ENCODE data around the gene KCNB1.
"Not testable (repeated sequence)": the region's sequence is repeated elsewhere in the genome, so short reads cannot be mapped to it uniquely, and the experiment has no call there.

Gene KCNB1

GRCh38 chr20:49433333-49433732 lies 49.1 kb downstream of the KCNB1 start:
- no peak for DNase-seq

- DNase-seq = no peak
These were observed 49.9 kb downstream of the KCNB1 start for GRCh38 chr20:49432550-49432949.

- DNase-seq = no peak
These were observed 51.1 kb downstream of the KCNB1 start for GRCh38 chr20:49431329-49431728.

GRCh38 chr20:49430320-49430719 lies 52.1 kb downstream of the KCNB1 start:
- no peak for DNase-seq

GRCh38 chr20:49427751-49428518 lies 54.5 kb downstream of the KCNB1 start:
- DNase-seq = no peak

GRCh38 chr20:49426873-49427272 lies 55.6 kb downstream of the KCNB1 start:
- DNase-seq = no peak

- DNase-seq = no peak
These were observed 56.1 kb downstream of the KCNB1 start for GRCh38 chr20:49426395-49426794.

- no peak for DNase-seq
These were observed 57.9 kb downstream of the KCNB1 start for GRCh38 chr20:49424536-49424935.

GRCh38 chr20:49422161-49422560 lies 60.3 kb downstream of the KCNB1 start:
- DNase-seq = no peak

- no peak for DNase-seq
These were observed 61.6 kb downstream of the KCNB1 start for GRCh38 chr20:49420811-49421295.

- DNase-seq = no peak
These were observed 62.2 kb downstream of the KCNB1 start for GRCh38 chr20:49420292-49420691.

- no peak for DNase-seq
These were observed 62.7 kb downstream of the KCNB1 start for GRCh38 chr20:49419785-49420184.

GRCh38 chr20:49418809-49419208 lies 63.7 kb downstream of the KCNB1 start:
- DNase-seq = no peak

- no peak for DNase-seq
These were observed 64.5 kb downstream of the KCNB1 start for GRCh38 chr20:49417843-49418555.

GRCh38 chr20:49415668-49416044 lies 66.8 kb downstream of the KCNB1 start:
- no peak for DNase-seq

GRCh38 chr20:49415005-49415667 lies 67.3 kb downstream of the KCNB1 start:
- DNase-seq = no peak

- no peak for DNase-seq
These were observed 68.8 kb downstream of the KCNB1 start for GRCh38 chr20:49413677-49414076.

- no peak for DNase-seq
These were observed 69.5 kb downstream of the KCNB1 start for GRCh38 chr20:49412953-49413352.

- DNase-seq = no peak
These were observed 70.2 kb downstream of the KCNB1 start for GRCh38 chr20:49412254-49412653.

GRCh38 chr20:49411221-49411925 lies 71.1 kb downstream of the KCNB1 start:
- DNase-seq = no peak

GRCh38 chr20:49409975-49410621 lies 72.4 kb downstream of the KCNB1 start:
- DNase-seq = not testable (repeated sequence)

GRCh38 chr20:49409302-49409974 lies 73.0 kb downstream of the KCNB1 start:
- DNase-seq = no peak

All from fibroblast of skin of abdomen (primary cell).